NT2/D1 (cell line): ENCODE data around the gene KRTAP5-6.
A peak's percentile ranks its signal among the peaks of the same experiment; 100 is the strongest.

Source experiments
- DNase-seq: peaks from one replicate; pipeline ENCODE4 v3.0.0-alpha.2; 2011; ENCODE audit warnings: low read depth, low spot score
- H3K27me3 ChIP-seq: 2 replicates; pipeline ENCODE4 v1.6.0; 2011; ENCODE audit warnings: mild to moderate bottlenecking; ENCODE audit not compliant: insufficient read length, insufficient read depth
- H3K36me3 ChIP-seq: 2 replicates; pipeline ENCODE4 v1.6.1; 2011; ENCODE audit warnings: mild to moderate bottlenecking, low read length, mixed read lengths; ENCODE audit not compliant: insufficient read depth, insufficient read length
- H3K4me1 ChIP-seq: 2 replicates; pipeline ENCODE4 v1.5.1; 2011; ENCODE audit not compliant: insufficient read depth, insufficient read length
- H3K4me3 ChIP-seq: 2 replicates; pipeline ENCODE4 v1.5.1; 2011; ENCODE audit warnings: low read depth; ENCODE audit not compliant: insufficient read length
- H3K9ac ChIP-seq: 2 replicates; pipeline ENCODE4 v1.6.0; 2011; ENCODE audit warnings: low read depth; ENCODE audit not compliant: insufficient read length
- H3K9me3 ChIP-seq: 2 replicates; pipeline ENCODE4 v1.5.1; 2011; ENCODE audit warnings: mild to moderate bottlenecking, low read length; ENCODE audit not compliant: insufficient read depth
- SUZ12 ChIP-seq: IDR thresholded peaks from 2 replicates; pipeline ENCODE4 v1.6.1; 2011; ENCODE audit not compliant: insufficient read length, insufficient read depth; ENCODE audit errors: extremely low read depth
- YY1 ChIP-seq: IDR thresholded peaks from 2 replicates; pipeline ENCODE4 v1.6.1; 2011; ENCODE audit not compliant: insufficient read length, insufficient read depth
- ZNF274 ChIP-seq: IDR thresholded peaks from 2 replicates; pipeline ENCODE4 v1.6.1; 2011; ENCODE audit warnings: mild to moderate bottlenecking, low read depth, low read length

The KRTAP5-6 gene

GRCh38 chr11:1652026-1652425 lies 45.0 kb upstream of the KRTAP5-6 start:
- no peak overlapping the region for H3K4me3 ChIP-seq
- H3K9me3 ChIP-seq, result no peaks in the 10 kb centered on the region
- peaks cover 19% of the 10 kb centered on the region for H3K27me3 ChIP-seq
- peaks cover 22% of the 10 kb centered on the region for H3K4me1 ChIP-seq
- H3K9ac ChIP-seq, result peak overlapping the region; percentile 18
- no peak for TF ChIP-seq ZNF274
- no peak for TF ChIP-seq YY1
- TF ChIP-seq SUZ12, result no peak
- no peaks in the 10 kb centered on the region for H3K36me3 ChIP-seq
- no peak for DNase-seq

DNA sequence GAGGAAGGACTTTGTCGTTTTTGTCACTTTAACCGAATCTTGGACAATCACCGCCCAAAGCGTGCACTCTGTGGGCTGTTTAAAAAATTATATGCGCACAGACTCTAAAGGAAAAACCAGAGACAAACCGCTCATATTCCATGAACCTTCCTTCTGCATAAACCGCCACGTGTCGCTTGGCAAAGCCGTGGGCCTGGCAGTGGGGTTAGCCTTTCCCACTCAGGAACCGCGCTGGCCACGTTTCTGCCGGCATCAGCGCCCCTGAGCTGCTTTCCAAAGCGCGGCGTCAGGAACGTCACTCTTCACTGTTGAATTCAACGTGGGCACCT lies 44.6 kb upstream of the KRTAP5-6 start:
- H3K36me3 ChIP-seq, result no peaks in the 10 kb centered on the region
- no peak for DNase-seq
- TF ChIP-seq ZNF274 (no peak), YY1 (no peak), SUZ12 (no peak)

DNA sequence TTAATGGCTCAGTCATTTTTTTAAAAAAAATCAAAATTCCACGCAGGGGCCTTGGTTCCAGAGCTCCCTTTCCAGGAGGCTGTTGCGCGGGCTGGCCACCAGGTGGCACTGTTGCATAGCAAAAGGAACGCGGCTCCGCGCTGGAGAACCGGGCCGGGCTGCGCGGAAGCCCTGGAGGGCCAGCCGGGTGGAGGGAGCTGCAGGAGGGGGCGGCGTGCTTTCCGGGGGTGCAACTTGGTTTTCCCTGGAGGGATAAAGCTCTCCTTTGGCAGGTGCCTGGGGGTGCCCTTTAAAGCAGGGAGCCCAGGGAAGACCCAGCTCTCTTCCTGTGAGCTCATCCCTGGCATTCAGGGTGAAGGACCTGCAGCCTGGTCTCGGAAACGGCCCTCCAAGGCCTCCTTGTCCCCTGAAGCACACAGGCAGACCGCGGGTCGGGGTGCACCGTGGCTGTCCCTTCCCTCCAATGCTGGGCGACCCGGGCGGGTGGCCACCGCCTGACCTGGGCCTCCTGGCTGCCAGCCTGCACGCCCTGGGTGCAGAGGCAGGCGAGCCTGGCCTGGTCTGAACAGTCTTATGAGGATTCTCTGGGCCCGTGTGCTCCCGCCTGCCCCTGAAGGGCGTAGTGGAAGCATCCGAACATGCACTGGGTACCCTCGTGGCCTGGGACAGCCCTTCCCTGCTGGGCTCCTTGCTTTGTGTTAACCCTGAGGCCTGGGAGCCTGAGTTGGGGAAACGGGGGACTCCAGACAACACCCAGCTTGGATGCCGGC lies 44.0 kb upstream of the KRTAP5-6 start:
- Histone ChIP-seq H3K9me3 (no peaks in the 10 kb centered on the region), H3K27me3 (peaks cover 19% of the 10 kb centered on the region), H3K36me3 (no peaks in the 10 kb centered on the region), H3K4me1 (peaks cover 22% of the 10 kb centered on the region), H3K9ac (peak overlapping the region; percentile 11), H3K4me3 (peak overlapping the region; percentile 9)
- TF ChIP-seq ZNF274 (no peak), YY1 (no peak), SUZ12 (no peak)
- peak; percentile 28 for DNase-seq

More for the DNA sequence above, 44.6 kb upstream of the KRTAP5-6 start:
- H3K9ac ChIP-seq, result peak overlapping the region; percentile 11
- H3K4me3 ChIP-seq, result no peak overlapping the region
- H3K4me1 ChIP-seq, result peaks cover 22% of the 10 kb centered on the region
- H3K9me3 ChIP-seq, result no peaks in the 10 kb centered on the region
- H3K27me3 ChIP-seq, result peaks cover 19% of the 10 kb centered on the region

DNA sequence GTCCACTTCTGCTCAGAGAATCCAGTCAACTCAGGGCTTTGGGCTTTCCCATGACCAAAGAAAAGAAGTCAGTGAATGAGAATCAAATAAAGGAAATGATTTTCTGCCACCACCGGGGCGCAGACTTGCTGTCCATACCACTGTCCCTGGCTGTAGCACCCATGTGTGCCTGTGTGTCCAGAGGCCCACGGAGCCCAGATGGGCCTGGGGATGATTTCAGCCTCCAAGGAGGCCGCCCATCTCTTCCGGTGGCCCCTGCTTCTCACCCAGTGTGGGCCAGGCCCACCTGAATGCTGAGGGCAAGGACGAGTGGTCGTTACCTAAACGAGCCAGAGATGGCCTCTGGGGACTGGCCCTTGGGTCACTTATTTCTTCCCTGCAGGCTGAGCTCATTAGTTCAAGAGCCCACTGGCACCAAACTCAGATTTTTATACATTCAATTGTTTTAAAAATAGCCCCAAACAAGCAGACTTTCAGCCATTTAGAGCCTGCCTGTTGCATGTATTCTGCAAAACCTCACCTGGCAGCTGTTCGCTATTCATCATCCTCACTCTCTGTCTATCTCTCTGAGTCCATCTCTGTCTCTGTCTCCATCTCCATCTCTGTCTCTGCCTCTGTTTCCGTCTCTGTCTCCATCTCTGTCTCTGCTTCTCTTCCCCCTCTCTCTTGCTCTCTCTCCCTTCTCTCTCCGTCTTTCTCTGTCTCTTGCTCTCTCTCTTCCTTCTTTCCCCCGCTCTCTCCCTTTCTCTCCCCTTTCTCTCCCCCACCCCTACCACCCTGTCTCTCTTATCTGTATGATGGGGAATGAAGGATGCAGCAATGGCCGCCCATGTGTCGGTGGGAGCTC lies 43.2 kb upstream of the KRTAP5-6 start:
- no peak for TF ChIP-seq ZNF274
- TF ChIP-seq SUZ12, result no peak
- no peak for TF ChIP-seq YY1
- Histone ChIP-seq H3K27me3 (peaks cover 19% of the 10 kb centered on the region), H3K4me1 (peaks cover 22% of the 10 kb centered on the region), H3K36me3 (no peaks in the 10 kb centered on the region), H3K4me3 (no peak overlapping the region), H3K9me3 (no peaks in the 10 kb centered on the region), H3K9ac (no peak overlapping the region)
- DNase-seq, result no peak

DNA sequence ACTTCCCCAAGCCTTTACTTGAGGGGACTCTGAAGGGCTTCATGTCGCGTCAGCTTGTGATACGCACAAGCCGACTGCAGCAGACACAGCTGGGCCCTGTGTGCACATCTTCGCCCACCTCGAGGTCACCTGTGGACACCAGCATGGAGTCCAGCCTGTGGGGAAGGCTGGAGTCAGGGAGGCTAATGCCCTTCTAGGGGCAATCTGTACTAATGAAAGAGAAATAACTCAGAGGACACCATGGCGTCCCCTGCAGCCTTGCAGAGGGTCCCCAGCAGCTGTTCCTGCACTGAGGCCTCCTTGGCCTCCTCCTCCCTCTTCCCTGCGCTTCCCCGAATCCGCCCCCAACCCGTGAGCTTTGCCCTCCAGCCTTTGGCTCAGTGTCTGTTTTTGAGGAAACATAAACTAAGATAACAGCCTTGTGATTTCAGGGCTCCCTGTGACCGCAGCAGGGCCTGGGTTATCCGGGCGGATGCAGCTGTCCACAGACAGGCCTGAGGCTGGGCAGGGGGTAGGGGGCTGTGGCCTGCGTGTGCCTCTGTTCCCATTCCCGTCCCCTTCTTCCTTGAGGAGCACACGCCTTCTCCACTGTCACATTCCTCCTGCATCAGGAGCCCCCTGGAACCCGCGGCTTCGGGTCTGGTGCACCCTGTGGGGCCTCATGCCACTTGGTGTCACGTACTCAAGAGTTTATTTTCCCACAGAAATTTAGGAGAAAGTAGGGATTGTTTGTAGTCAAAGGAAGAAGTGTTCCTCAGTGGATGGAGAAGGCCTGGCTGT lies 42.4 kb upstream of the KRTAP5-6 start:
- H3K9me3 ChIP-seq, result no peaks in the 10 kb centered on the region
- TF ChIP-seq SUZ12 (no peak), YY1 (no peak), ZNF274 (no peak)
- no peak for DNase-seq
- H3K36me3 ChIP-seq, result no peaks in the 10 kb centered on the region
- peaks cover 19% of the 10 kb centered on the region for H3K27me3 ChIP-seq
- no peak overlapping the region for H3K9ac ChIP-seq
- peaks cover 22% of the 10 kb centered on the region for H3K4me1 ChIP-seq
- H3K4me3 ChIP-seq, result no peak overlapping the region

GRCh38 chr11:1655168-1656060 lies 41.6 kb upstream of the KRTAP5-6 start:
- Histone ChIP-seq H3K4me3 (no peak overlapping the region), H3K36me3 (no peaks in the 10 kb centered on the region), H3K4me1 (peaks cover 22% of the 10 kb centered on the region), H3K9ac (no peak overlapping the region), H3K27me3 (peaks cover 23% of the 10 kb centered on the region), H3K9me3 (no peaks in the 10 kb centered on the region)
- TF ChIP-seq YY1 (no peak), ZNF274 (no peak), SUZ12 (no peak)
- no peak for DNase-seq
